ENCODE data around the gene GALNT2.

The GALNT2 gene

DNA sequence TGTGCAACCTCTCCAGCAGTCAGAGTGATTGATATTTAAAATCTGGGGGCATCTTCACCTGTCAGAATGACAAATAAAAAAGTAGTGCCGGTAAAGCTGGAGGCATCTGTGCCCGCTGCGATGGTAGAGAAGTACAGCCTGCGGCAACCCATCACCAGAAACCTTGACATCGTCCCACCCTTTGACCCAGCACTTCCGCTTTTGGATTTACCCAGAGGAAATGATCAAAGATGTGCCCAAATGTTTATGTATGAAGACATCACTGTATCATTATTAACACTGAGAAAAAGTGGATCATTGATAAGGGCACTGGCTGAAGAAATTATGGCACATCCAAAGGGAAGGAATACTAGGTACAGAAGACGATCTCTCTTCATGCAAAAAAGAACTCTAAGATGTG, 263.1 kb downstream of the GALNT2 start:
- Histone ChIP-seq H3K4me2 (ENCODE audit: insufficient read depth, low read length) (no peak overlapping the region), H3K27ac (ENCODE audit: low read length) (no peak overlapping the region), H3K4me1 (ENCODE audit: insufficient read depth, low read length) (no peaks in the 10 kb centered on the region), H2AFZ (ENCODE audit: low read depth, low read length) (no peak overlapping the region), H3K9ac (ENCODE audit: low read depth, low read length) (no peak overlapping the region), H4K20me1 (ENCODE audit: insufficient read depth, low read length) (no peaks in the 10 kb centered on the region), H3K36me3 (ENCODE audit: insufficient read depth, low read length) (no peaks in the 10 kb centered on the region), H3K79me2 (ENCODE audit: insufficient read depth, low read length) (no peaks in the 10 kb centered on the region), H3K27me3 (ENCODE audit: insufficient read depth, low read length, poor library complexity) (peaks cover 4% of the 10 kb centered on the region), H3K9me3 (ENCODE audit: insufficient read depth, low read length, severe bottlenecking) (no peaks in the 10 kb centered on the region), H3K4me3 (ENCODE audit: low read depth in 1 of 2, low read length in 2 of 2) (no peak overlapping the region)
- TF ChIP-seq, protein P1, sequence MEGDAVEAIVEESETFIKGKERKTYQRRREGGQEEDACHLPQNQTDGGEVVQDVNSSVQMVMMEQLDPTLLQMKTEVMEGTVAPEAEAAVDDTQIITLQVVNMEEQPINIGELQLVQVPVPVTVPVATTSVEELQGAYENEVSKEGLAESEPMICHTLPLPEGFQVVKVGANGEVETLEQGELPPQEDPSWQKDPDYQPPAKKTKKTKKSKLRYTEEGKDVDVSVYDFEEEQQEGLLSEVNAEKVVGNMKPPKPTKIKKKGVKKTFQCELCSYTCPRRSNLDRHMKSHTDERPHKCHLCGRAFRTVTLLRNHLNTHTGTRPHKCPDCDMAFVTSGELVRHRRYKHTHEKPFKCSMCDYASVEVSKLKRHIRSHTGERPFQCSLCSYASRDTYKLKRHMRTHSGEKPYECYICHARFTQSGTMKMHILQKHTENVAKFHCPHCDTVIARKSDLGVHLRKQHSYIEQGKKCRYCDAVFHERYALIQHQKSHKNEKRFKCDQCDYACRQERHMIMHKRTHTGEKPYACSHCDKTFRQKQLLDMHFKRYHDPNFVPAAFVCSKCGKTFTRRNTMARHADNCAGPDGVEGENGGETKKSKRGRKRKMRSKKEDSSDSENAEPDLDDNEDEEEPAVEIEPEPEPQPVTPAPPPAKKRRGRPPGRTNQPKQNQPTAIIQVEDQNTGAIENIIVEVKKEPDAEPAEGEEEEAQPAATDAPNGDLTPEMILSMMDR (IDR thresholded peaks at IDR 0.05; ENCODE audit: borderline replicate concordance, extremely low read depth, low read length, poor library complexity, severe bottlenecking) = no peak
- ATAC-seq (ENCODE audit: insufficient read depth, low read depth) (no peak), DNase-seq (no peak)

All from DND-41 (cell line).